SH-SY5Y (cell line): ENCODE results near the gene ZFHX2.

Experiments
- GATA2 ChIP-seq: IDR thresholded peaks from 2 replicates; pipeline ENCODE4 v1.6.1; 2011; ENCODE audit warnings: mild to moderate bottlenecking, low read depth, low read length
- GATA3 ChIP-seq: IDR thresholded peaks from 2 replicates; pipeline ENCODE4 v1.6.1; 2011; ENCODE audit warnings: low read depth, mild to moderate bottlenecking, low read length, moderate library complexity

- TF ChIP-seq GATA2, result no peak
- TF ChIP-seq GATA3, result no peak
Measured at GRCh38 chr14:23481979-23482822, 69.4 kb downstream of the ZFHX2 start.
